Metanephros (tissue), 1 donor: ENCODE measurements around the gene UBQLN1. TPM values are rescaled to one million over a fixed set of nuclear protein-coding genes. Genes with fewer than 3 reads are reported as not detected.

Experiments
- total RNA-seq: library from RNA; depleted of rRNA; stranded (reverse); fragments of >200 nt; gene quantifications from one replicate; pipeline ENCODE4 v1.2.3, GENCODE V29; 2014

The UBQLN1 gene
- total RNA-seq: 128 TPM

DNA sequence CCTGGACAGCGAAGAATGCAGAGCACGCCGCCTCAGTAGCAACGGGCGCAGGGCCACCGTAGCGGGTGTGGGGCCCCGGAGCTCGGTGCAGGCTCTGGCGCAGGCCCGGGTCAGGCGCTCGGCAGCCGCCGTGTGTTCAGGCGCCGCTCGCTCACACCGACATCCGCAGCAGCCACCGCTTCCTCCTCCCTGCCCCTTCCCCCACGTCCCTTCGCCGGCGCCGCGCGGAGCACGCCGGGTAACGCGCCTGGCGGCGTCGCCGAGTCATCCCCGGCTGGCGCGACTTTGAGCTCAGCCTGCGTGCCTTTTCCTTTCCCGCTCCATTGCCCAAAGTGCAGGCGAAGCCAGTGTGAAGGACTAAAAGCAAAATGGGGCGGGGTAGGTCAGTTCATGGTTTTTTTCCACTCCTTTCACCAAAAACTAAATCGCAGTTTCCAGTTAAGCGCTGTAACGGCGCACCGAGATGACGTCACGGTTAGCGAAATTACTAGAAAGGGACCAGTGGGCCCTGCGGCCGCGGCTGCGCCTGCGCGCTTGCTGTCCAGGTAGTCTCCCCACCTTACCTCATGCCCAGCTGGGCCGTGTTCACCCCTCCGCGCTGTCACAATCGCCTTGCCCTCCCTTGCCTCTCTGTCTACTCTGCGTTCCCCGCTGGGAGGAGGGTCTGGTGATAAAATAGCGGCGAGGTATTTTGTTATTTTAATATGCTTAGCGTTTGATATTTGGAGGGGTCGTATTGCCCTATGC, at the start of gene UBQLN1:
Gene UBQLN1 (minus strand): TSS at position 191 of the 747 bp plus-strand sequence. CDS start 279 bp downstream, outside the sequence.

DNA sequence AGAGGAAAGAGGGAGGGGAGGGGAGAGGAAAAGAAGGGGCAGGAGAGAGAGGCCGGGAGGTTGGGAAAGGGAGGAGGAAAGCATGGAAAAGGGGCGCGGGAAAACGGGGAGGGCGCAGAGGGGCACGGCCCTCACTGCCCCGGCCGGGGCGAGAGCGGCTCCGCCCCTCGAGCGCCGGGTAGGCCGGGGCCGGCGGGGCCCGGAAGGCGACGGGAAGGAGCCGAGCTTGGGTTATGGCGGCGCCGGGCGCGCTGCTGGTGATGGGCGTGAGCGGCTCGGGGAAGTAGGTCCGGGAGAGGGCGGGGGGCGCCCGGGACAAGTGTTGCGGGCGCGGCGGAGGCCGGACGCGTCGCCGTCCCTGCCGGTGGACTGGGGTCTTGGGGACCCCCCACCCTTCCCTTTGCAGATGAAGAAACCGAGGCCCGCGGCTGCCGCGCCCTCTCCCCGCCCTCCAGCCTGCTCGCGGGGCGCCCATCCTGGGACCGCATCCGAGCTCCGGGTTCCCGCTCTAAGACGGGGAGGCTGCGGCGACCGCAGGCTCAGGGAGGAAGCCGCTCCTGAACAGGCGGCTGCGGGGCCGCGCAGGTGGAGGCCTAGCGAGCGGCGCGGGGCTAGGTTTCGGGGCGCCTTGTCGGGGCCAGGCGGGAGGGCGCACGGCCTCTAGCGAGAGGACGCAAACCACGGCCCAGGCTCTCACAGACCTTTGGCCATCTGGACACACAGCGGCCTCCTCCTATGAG, 84.6 kb downstream of the UBQLN1 start, which contains the start of gene IDNK:
Gene IDNK (plus strand): TSS at position 205 of the 740 bp plus-strand sequence. CDS start 29 bp downstream, at position 234.

Other genes with a start within 250 kb of the UBQLN1 start
- gene FRMD3, start 169.6 kb downstream of the UBQLN1 start, total RNA-seq: 16.6 TPM
- gene IDNK, start 84.8 kb downstream of the UBQLN1 start, total RNA-seq: 4.8 TPM
- gene GKAP1, start 109.8 kb upstream of the UBQLN1 start, total RNA-seq: 6.5 TPM
- gene KIF27, start 213.5 kb upstream of the UBQLN1 start, total RNA-seq: 11.5 TPM